Hepatocyte (in vitro differentiated cells): ENCODE results near the gene UPF1.

Source experiments
- CTCF ChIP-seq: fragments of 200-600 bp; sonication (generic); IDR thresholded peaks from 2 replicates; pipeline ENCODE4 v1.5.1; 2016; ENCODE audit warnings: antibody characterized with exemption, mild to moderate bottlenecking; ENCODE audit not compliant: poor library complexity
- EZH2 ChIP-seq: fragments of 200-600 bp; sonication (generic); IDR thresholded peaks from 2 replicates; pipeline ENCODE4 v1.6.1; 2016; ENCODE audit warnings: antibody characterized with exemption, mild to moderate bottlenecking, borderline replicate concordance

GRCh38 chr19:18847549-18848463, 16.0 kb downstream of the UPF1 start:
- TF ChIP-seq CTCF (no peak), EZH2 (no peak)
